RPMI7951 (cell line): ENCODE measurements around the gene KIF1B. TPM values are rescaled to one million over a fixed set of nuclear protein-coding genes. Genes with fewer than 3 reads are reported as not detected.

Source experiments
- DNase-seq: peaks from one replicate; pipeline ENCODE4 v3.0.0-alpha.2; 2012; ENCODE audit warnings: low read depth
- total RNA-seq: library from RNA; depleted of rRNA; stranded (reverse); fragments of >200 nt; shearing (Covaris generic); gene quantifications from 2 replicates; pipeline ENCODE4 v1.2.3, GENCODE V29; 2014

The KIF1B gene
- total RNA-seq, 1 experiment from 2014 or later = 11.9 TPM

GRCh38 chr1:10326251-10326650, 115.9 kb downstream of the KIF1B start:
- DNase-seq = no peak

- DNase-seq = no peak
Measured at GRCh38 chr1:10328180-10328963, 118.0 kb downstream of the KIF1B start.

- DNase-seq = no peak
Measured at GRCh38 chr1:10337436-10337835, 127.1 kb downstream of the KIF1B start.

GRCh38 chr1:10338047-10338446, 127.7 kb downstream of the KIF1B start:
- peak; percentile 29 for DNase-seq

- DNase-seq = no peak
Measured at GRCh38 chr1:10338611-10339010, 128.2 kb downstream of the KIF1B start.

- no peak for DNase-seq
Measured at GRCh38 chr1:10339036-10339567, 128.7 kb downstream of the KIF1B start.

- peak; percentile 18 for DNase-seq
Measured at GRCh38 chr1:10339815-10340214, 129.4 kb downstream of the KIF1B start.

GRCh38 chr1:10340930-10341590, 130.7 kb downstream of the KIF1B start:
- no peak for DNase-seq

GRCh38 chr1:10347109-10347508, 136.7 kb downstream of the KIF1B start:
- no peak for DNase-seq

GRCh38 chr1:10353282-10353681, 142.9 kb downstream of the KIF1B start:
- DNase-seq = no peak

GRCh38 chr1:10353693-10354092, 143.3 kb downstream of the KIF1B start:
- DNase-seq = no peak

- DNase-seq = no peak
Measured at GRCh38 chr1:10360045-10360444, 149.7 kb downstream of the KIF1B start.

GRCh38 chr1:10361515-10361914, 151.1 kb downstream of the KIF1B start:
- DNase-seq = no peak

GRCh38 chr1:10368194-10368593, 157.8 kb downstream of the KIF1B start:
- no peak for DNase-seq

GRCh38 chr1:10374442-10374860, 164.1 kb downstream of the KIF1B start:
- no peak for DNase-seq

- peak; percentile 75 for DNase-seq
Measured at GRCh38 chr1:10377365-10378029, 167.1 kb downstream of the KIF1B start.

- peak; percentile 7 for DNase-seq
Measured at GRCh38 chr1:10378081-10378841, 167.9 kb downstream of the KIF1B start.

- DNase-seq = no peak
Measured at GRCh38 chr1:10379101-10379620, 168.8 kb downstream of the KIF1B start.

GRCh38 chr1:10379676-10380075, 169.3 kb downstream of the KIF1B start:
- no peak for DNase-seq

GRCh38 chr1:10380594-10381275, 170.4 kb downstream of the KIF1B start:
- DNase-seq = peak; percentile 75

GRCh38 chr1:10383630-10384029, 173.3 kb downstream of the KIF1B start:
- DNase-seq = no peak
